ENCODE data around the gene ZNF93.
"Not testable (repeated sequence)": the region's sequence is repeated elsewhere in the genome, so short reads cannot be mapped to it uniquely, and the experiment has no call there.

ZNF93 gene

GRCh38 chr19:19900729-19901444, at the start of gene ZNF93:
Gene ZNF93, plus strand, starts transcription at chr19:19900946. Its CDS starts 143 bp downstream, at chr19:19901089.
- peak; percentile 87 to 91 for DNase-seq

- not testable (repeated sequence) for DNase-seq
Measured at GRCh38 chr19:19851740-19852139, 49.0 kb upstream of the ZNF93 start.

- no peak for DNase-seq
Measured at GRCh38 chr19:19858751-19859150, 42.0 kb upstream of the ZNF93 start.

- DNase-seq: peak; percentile 8 to 56
Measured at GRCh38 chr19:19860756-19861390, 39.9 kb upstream of the ZNF93 start.

GRCh38 chr19:19865750-19866610, 34.8 kb upstream of the ZNF93 start, which contains the start of gene ZNF253:
Gene ZNF253, plus strand, starts transcription at chr19:19865882. Its CDS starts 115 bp downstream, at chr19:19865997.
- peak; percentile 93 to 95 for DNase-seq

GRCh38 chr19:19866611-19867248, 34.0 kb upstream of the ZNF93 start:
- DNase-seq: peak; percentile 19 to 27

- not testable (repeated sequence) for DNase-seq
Measured at GRCh38 chr19:19870086-19870485, 30.7 kb upstream of the ZNF93 start.

- DNase-seq: no peak
Measured at GRCh38 chr19:19871932-19872331, 28.8 kb upstream of the ZNF93 start.

GRCh38 chr19:19873381-19873780, 27.4 kb upstream of the ZNF93 start:
- DNase-seq: no peak

GRCh38 chr19:19877724-19878123, 23.0 kb upstream of the ZNF93 start:
- DNase-seq: no peak

- DNase-seq: no peak
Measured at GRCh38 chr19:19884583-19884982, 16.2 kb upstream of the ZNF93 start.

- not testable (repeated sequence) for DNase-seq
Measured at GRCh38 chr19:19892055-19892941, 8.4 kb upstream of the ZNF93 start.

- DNase-seq: peak in 1 of 2 donors; percentile 1
Measured at GRCh38 chr19:19900139-19900728, 512 bp upstream of the ZNF93 start.

GRCh38 chr19:19907551-19907950, 6.8 kb downstream of the ZNF93 start:
- not testable (repeated sequence) for DNase-seq

GRCh38 chr19:19909654-19910053, 8.9 kb downstream of the ZNF93 start:
- no peak for DNase-seq

GRCh38 chr19:19911150-19911549, 10.4 kb downstream of the ZNF93 start:
- DNase-seq: no peak

- DNase-seq: no peak
Measured at GRCh38 chr19:19914596-19914995, 13.8 kb downstream of the ZNF93 start.

GRCh38 chr19:19930417-19930816, 29.7 kb downstream of the ZNF93 start:
- peak; percentile 6 to 24 for DNase-seq

- not testable (repeated sequence) for DNase-seq
Measured at GRCh38 chr19:19933432-19934314, 32.9 kb downstream of the ZNF93 start.

- no peak for DNase-seq
Measured at GRCh38 chr19:19937403-19937802, 36.7 kb downstream of the ZNF93 start.
